H1 (cell line): ENCODE data around the gene KAZALD1. TPM values are rescaled to one million over a fixed set of nuclear protein-coding genes. Genes with fewer than 3 reads are reported as not detected.

Experiments used
- CBX8 ChIP-seq: fragments of 300-800, 300-1000 bp; sonication (generic); IDR thresholded peaks from 2 replicates; pipeline ENCODE4 v1.7.1; 2016; ENCODE audit warnings: low read depth, low read length, borderline replicate concordance
- CHD7 ChIP-seq: fragments of 300-600 bp; sonication (generic); IDR thresholded peaks from 2 replicates; pipeline ENCODE4 v1.7.1; 2012; ENCODE audit warnings: low read length, moderate library complexity, mild to moderate bottlenecking, inconsistent platforms; ENCODE audit not compliant: insufficient replicate concordance
- CREB1 ChIP-seq: IDR thresholded peaks from 2 replicates; pipeline ENCODE4 v1.6.1; 2012; ENCODE audit warnings: inconsistent platforms
- E2F6 ChIP-seq: IDR thresholded peaks from 2 replicates; pipeline ENCODE4 v1.6.1; 2012; ENCODE audit warnings: inconsistent platforms
- JUND ChIP-seq: IDR thresholded peaks from 2 replicates; pipeline ENCODE4 v1.6.1; 2011; ENCODE audit warnings: mild to moderate bottlenecking, improper control_type of control experiment, low read length
- KDM4A ChIP-seq: IDR thresholded peaks from one replicate; pipeline ENCODE4 v1.7.1; 2012; ENCODE audit warnings: low read depth, mild to moderate bottlenecking, moderate library complexity, low read length, inconsistent platforms; ENCODE audit not compliant: severe bottlenecking
- RBBP5 ChIP-seq: IDR thresholded peaks from 2 replicates; pipeline ENCODE4 v1.7.1; 2012; ENCODE audit warnings: low read depth, mild to moderate bottlenecking, inconsistent platforms, low read length, moderate library complexity, borderline replicate concordance
- SIN3A ChIP-seq, 2 experiments: IDR thresholded peaks in 1 of 2; conservative IDR thresholded peaks in 1 of 2; 2 replicates each; pipeline ENCODE4 v1.6.1; 2011 to 2012; ENCODE audit warnings: low read length in 2 of 2, improper control_type of control experiment in 1 of 2, low read depth in 1 of 2, mild to moderate bottlenecking in 1 of 2
- polyA plus RNA-seq, 7 experiments: library from polyadenylated mRNA; depleted of rRNA in 3 of 7; stranded (reverse) in 5 of 7; unstranded in 2 of 7; fragments of >200 nt in 5 of 7; fragments of 200-250 nt in 2 of 7; gene quantifications; 1 replicate in 5 of 7; 2 replicates in 1 of 7; 4 replicates in 1 of 7; pipeline versions ENCODE4 v1.2.1 to v1.2.3, GENCODE V29; 2011 to 2013; ENCODE audit warnings: missing spikeins in 2 of 7, mixed read lengths in 2 of 7
- total RNA-seq: library from RNA; stranded (reverse); fragmentation: NEBNext Ultra II Directional; extraction: Animal tissue kit (Norgen Biotek cat#: 25700); gene quantifications from 2 replicates; pipeline ENCODE4 v1.2.1, GENCODE V29; 2021

Gene KAZALD1
- total and polyA plus RNA-seq, 2 of the 8 experiments (the other 6 are each of a cell fraction or from before 2014, with no cell fraction given) = 0.65 to 1.9 TPM

- TF ChIP-seq CHD7 (no peak), KDM4A (no peak), JUND (no peak), E2F6 (no peak), CREB1 (no peak), RBBP5 (no peak), CBX8 (no peak), SIN3A (conservative IDR thresholded peaks at IDR 0.05 in 1 of 2, IDR thresholded peaks at IDR 0.05 in 1 of 2; ENCODE audit: low read depth in 1 of 2, low read length in 2 of 2) (0 out of 4 replicates have a peak, but pooled peaks have one; percentile 54 to 69)
These were observed 19.4 kb downstream of the KAZALD1 start (continued) for GRCh38 chr10:101080933-101081931.
